Measurements from ENCODE around the gene PLAGL1. TPM values are rescaled to one million over a fixed set of nuclear protein-coding genes. Genes with fewer than 3 reads are reported as not detected.

Gene PLAGL1
- polyA plus RNA-seq, 3 donors = 11.6 to 60.7 (median 16.7) TPM

DNA sequence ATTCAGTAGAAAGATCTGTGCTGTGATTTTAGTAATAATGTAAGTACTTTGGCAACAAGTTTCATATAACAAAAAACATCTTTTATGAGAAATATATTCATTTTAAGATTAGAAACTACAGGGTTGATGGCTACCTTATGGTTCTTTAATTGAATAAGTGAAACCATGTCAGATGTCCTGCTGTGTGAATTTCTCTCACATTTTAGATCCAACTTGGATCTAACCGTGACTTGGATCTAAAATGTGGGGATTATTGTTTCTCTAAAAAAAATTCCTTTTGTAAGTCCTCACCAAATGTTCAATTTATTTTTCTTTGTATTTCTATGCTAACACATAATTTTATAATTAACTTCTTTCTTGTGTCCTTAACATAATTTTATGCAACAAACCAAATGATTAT, 113.4 kb downstream of the PLAGL1 start:
- H3K36me3 Mint-ChIP-seq = no peaks in the 10 kb centered on the region
- H3K27me3 Mint-ChIP-seq (ENCODE audit: low read depth in 3 of 3) = no peaks in the 10 kb centered on the region
- H3K27ac Mint-ChIP-seq = no peak overlapping the region
- no peak overlapping the region for H3K9ac ChIP-seq (ENCODE audit: insufficient read depth, low read length, poor library complexity, severe bottlenecking)
- no peak overlapping the region for H3K4me3 ChIP-seq (replicated peaks in 1 of 3; ENCODE audit: low read depth in 2 of 3, low read length in 3 of 3)
- no peaks in the 10 kb centered on the region for H3K27me3 ChIP-seq (ENCODE audit: control insufficient read depth in 2 of 2, insufficient read depth in 2 of 2, low read length in 2 of 2)
- H3K9me3 ChIP-seq (replicated peaks in 1 of 2; ENCODE audit: control insufficient read depth in 1 of 2, insufficient read depth in 1 of 2, low read length in 2 of 2) = no peaks in the 10 kb centered on the region
- no peak for DNase-seq
- no peak overlapping the region for H3K4me2 ChIP-seq (replicated peaks; ENCODE audit: extremely low read depth, low read length, poor library complexity, severe bottlenecking)
- H3K79me2 ChIP-seq (ENCODE audit: insufficient read depth, low read length) = no peaks in the 10 kb centered on the region
- WGBS (ENCODE audit: insufficient coverage) = no CpG with 5 or more reads among the region's 1 CpG
- H3K36me3 ChIP-seq (replicated peaks in 1 of 2; ENCODE audit: control insufficient read depth in 1 of 2, insufficient read depth in 2 of 2, low read length in 2 of 2) = no peaks in the 10 kb centered on the region
- H3K9me3 Mint-ChIP-seq = peaks cover 0 to 1% (median 0%) of the 10 kb centered on the region in 7 donors
- intact Hi-C loops (cut with micrococcal nuclease) = no loop called here
- no peaks in the 10 kb centered on the region for H3K4me1 ChIP-seq (ENCODE audit: control insufficient read depth in 1 of 2, insufficient read depth in 2 of 2, low read length in 2 of 2)
- H2AFZ ChIP-seq (ENCODE audit: insufficient read depth, low read depth, low read length, poor library complexity, severe bottlenecking) = no peak overlapping the region
- no peak overlapping the region for H3K27ac ChIP-seq (ENCODE audit: low read depth in 1 of 2, low read length in 2 of 2)
- peaks cover 10% of the 10 kb centered on the region for H3K4me1 Mint-ChIP-seq
- TF ChIP-seq, protein P1, sequence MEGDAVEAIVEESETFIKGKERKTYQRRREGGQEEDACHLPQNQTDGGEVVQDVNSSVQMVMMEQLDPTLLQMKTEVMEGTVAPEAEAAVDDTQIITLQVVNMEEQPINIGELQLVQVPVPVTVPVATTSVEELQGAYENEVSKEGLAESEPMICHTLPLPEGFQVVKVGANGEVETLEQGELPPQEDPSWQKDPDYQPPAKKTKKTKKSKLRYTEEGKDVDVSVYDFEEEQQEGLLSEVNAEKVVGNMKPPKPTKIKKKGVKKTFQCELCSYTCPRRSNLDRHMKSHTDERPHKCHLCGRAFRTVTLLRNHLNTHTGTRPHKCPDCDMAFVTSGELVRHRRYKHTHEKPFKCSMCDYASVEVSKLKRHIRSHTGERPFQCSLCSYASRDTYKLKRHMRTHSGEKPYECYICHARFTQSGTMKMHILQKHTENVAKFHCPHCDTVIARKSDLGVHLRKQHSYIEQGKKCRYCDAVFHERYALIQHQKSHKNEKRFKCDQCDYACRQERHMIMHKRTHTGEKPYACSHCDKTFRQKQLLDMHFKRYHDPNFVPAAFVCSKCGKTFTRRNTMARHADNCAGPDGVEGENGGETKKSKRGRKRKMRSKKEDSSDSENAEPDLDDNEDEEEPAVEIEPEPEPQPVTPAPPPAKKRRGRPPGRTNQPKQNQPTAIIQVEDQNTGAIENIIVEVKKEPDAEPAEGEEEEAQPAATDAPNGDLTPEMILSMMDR (IDR thresholded peaks at IDR 0.05) = no peak
- H3K4me3 Mint-ChIP-seq = no peak overlapping the region
- no peaks in the 10 kb centered on the region for H4K20me1 ChIP-seq (ENCODE audit: insufficient read depth, low read length)

Small RNA genes lying within 50 kb of the gene (small RNA-seq; reads per million reads assigned to genes)
- gene RF02143 (ENCODE audit: insufficient read length, low read depth) = not detected

Other genes with a start within 250 kb of the PLAGL1 start
- 10 to 100 TPM; 10.5 to 15.4 (median 11.6) TPM for gene LTV1, start 164.9 kb downstream of the PLAGL1 start, polyA plus RNA-seq
- gene ZC2HC1B, start 143.8 kb downstream of the PLAGL1 start, polyA plus RNA-seq = not detected
- gene SF3B5, start 87.3 kb upstream of the PLAGL1 start, polyA plus RNA-seq = 100 to 1,000 TPM; 271 to 445 (median 355) TPM
- 100 to 1,000 TPM; 276 to 372 (median 367) TPM for gene STX11, start 142.3 kb upstream of the PLAGL1 start, polyA plus RNA-seq

All from CD14-positive monocyte (primary cell).